ENCODE results near the gene CHEK1. TPM values are rescaled to one million over a fixed set of nuclear protein-coding genes. Genes with fewer than 3 reads are reported as not detected.
"Not testable (repeated sequence)": the region's sequence is repeated elsewhere in the genome, so short reads cannot be mapped to it uniquely, and the experiment has no call there.

CHEK1 gene
- total and polyA plus RNA-seq, 2 of the 8 experiments (the other 6 are each of a cell fraction or from before 2014, with no cell fraction given), result 37.7 to 133 TPM

DNA sequence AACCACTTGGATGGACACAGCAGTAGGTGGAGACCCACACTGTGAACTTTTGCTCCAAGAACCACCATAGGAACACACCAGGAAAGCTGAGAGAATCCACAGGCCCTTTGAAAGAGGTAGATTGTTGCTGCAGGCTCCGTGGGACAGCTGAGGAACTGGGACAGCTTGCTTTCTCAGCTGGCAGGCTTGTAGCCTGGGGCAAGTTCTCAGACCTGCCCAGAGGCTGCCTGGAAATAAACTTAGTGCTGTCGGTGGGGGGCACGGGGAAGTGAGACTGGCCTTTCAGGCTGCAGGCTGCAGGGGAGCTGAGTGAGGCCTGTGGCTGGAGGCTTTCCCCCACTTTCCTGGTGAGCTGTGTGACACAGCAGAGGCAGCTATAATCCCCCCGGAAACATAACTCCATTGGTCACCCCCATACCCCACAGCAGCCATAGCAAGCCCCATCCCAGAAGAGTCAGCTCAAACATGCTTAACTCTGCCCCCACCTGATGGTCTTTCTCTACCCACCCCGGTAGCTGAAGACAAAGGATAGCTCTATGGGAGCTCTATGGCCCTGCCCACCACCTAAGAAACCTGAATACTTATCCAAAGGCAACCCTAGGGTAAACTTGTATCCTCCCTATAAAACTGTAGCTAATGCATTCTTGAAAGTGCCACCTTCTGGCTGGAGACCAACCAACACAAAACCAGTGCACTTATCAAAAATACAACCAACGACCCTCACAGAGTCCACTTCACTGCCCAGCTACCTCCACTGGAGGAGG lies 77.1 kb downstream of the CHEK1 start (continued):
- TF ChIP-seq CHD1 (IDR thresholded peaks at IDR 0.05; ENCODE audit: low read depth, low read length) (no peak), SIX5 (IDR thresholded peaks at IDR 0.05; ENCODE audit: low read depth, low read length) (no peak), YY1 (IDR thresholded peaks at IDR 0.05; ENCODE audit: low read depth, low read length) (no peak), MAFK (IDR thresholded peaks at IDR 0.05; ENCODE audit: low read depth, low read length) (no peak)

DNA sequence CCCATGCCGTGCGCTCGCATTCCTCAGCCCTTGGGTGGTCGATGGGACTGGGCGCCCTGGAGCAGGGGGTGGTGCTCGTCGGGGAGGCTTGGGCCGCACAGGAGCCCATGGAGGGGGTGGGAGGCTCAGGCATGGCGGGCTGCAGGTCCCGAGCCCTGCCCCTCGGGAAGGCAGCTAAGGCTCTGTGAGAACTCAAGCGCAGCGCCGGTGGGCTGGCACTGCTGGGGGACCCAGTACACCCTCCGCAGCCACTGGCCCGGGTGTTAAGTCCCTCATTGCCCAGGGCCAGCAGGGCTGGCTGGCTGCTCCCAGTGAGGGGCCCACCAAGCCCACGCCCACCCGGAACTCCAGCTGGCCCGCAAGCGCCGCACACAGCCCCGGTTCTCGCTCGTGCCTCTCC lies 79.7 kb downstream of the CHEK1 start:
- H3K4me1 ChIP-seq (replicated peaks in 1 of 4; ENCODE audit: control insufficient read depth in 3 of 4, insufficient read depth in 4 of 4, low read length in 3 of 4); H4K8ac ChIP-seq (ENCODE audit: extremely low read depth, insufficient read depth, low read length); H3K4ac ChIP-seq (replicated peaks; ENCODE audit: insufficient read length, low read depth, low read length); H3K27ac ChIP-seq (ENCODE audit: low read depth, low read length); DNase-seq (ENCODE audit: low read depth in 1 of 2, low spot score in 2 of 2); H2AK5ac ChIP-seq (ENCODE audit: low read depth, low read length); H3K9me3 ChIP-seq (ENCODE audit: insufficient read depth in 2 of 2, low read depth in 1 of 2, low read length in 1 of 2); H3K9ac ChIP-seq (replicated peaks in 1 of 4; ENCODE audit: extremely low read depth in 1 of 4, low read depth in 3 of 4, low read length in 3 of 4); H3K79me1 ChIP-seq (ENCODE audit: low read depth, low read length); H3K56ac ChIP-seq (replicated peaks; ENCODE audit: insufficient read length, low read depth, low read length); H4K91ac ChIP-seq (replicated peaks; ENCODE audit: insufficient read length, low read length); H2AFZ ChIP-seq (ENCODE audit: low read length); H2BK12ac ChIP-seq (ENCODE audit: low read depth, low read length); H2BK5ac ChIP-seq (ENCODE audit: low read depth, low read length); H2BK120ac ChIP-seq (replicated peaks; ENCODE audit: low read depth, low read length); H4K5ac ChIP-seq (ENCODE audit: insufficient read length, low read depth, low read length); H2BK20ac ChIP-seq (ENCODE audit: low read length); FAIRE-seq; H3K27me3 ChIP-seq (replicated peaks in 1 of 4; ENCODE audit: control insufficient read depth in 3 of 4, extremely low read depth in 1 of 4, insufficient read depth in 3 of 4, low read length in 3 of 4); H3K14ac ChIP-seq (ENCODE audit: insufficient read length); POLR2A ChIA-PET (ENCODE audit: partially characterized antibody); H3K79me2 ChIP-seq (ENCODE audit: control insufficient read depth in 1 of 2, insufficient read depth in 2 of 2, low read length in 2 of 2); H3K23ac ChIP-seq (ENCODE audit: insufficient read length); H2BK15ac ChIP-seq (ENCODE audit: low read length); H3K18ac ChIP-seq (ENCODE audit: extremely low read depth, low read length); H3K36me3 ChIP-seq (ENCODE audit: control insufficient read depth in 2 of 4, insufficient read depth in 4 of 4, low read length in 3 of 4); H3K23me2 ChIP-seq (ENCODE audit: low read depth, low read length); H3K4me2 ChIP-seq (ENCODE audit: insufficient read depth in 1 of 2, low read depth in 2 of 2, low read length in 2 of 2); H3K4me3 ChIP-seq (ENCODE audit: extremely low read depth in 1 of 4, insufficient read depth in 2 of 4, low read depth in 3 of 4, low read length in 4 of 4); H4K20me1 ChIP-seq (replicated peaks in 1 of 2; ENCODE audit: control insufficient read depth in 1 of 2, insufficient read depth in 2 of 2, low read length in 2 of 2): not testable (repeated sequence)
- CTCF ChIA-PET (ENCODE audit: partially characterized antibody), result interaction anchor here (0.6 kb wide), 2 partner anchors 86 to 546 kb away, joined by 3 read pairs; no protein-coding TSS in a partner anchor
- WGBS, 2 experiments (ENCODE audit: extremely low coverage in 1 of 2, insufficient coverage in 1 of 2, insufficient read length in 1 of 2, insufficient replicate concordance in 2 of 2, low coverage in 1 of 2, low lambda C conversion rate in 2 of 2, missing lambda C conversion rate in 1 of 2), result 100% methylated on average over 3 of the region's 24 CpGs; no CpG with 5 or more reads in 1 of the 2 experiments
